ENCODE measurements around the gene LYSMD1.

LYSMD1 gene

GRCh38 chr1:151175041-151175741 is 9.5 kb upstream of the LYSMD1 start:
- FAIRE-seq, result no peak

- no peak for FAIRE-seq
Observed at GRCh38 chr1:151171190-151171589, 5.5 kb upstream of the LYSMD1 start.

- no peak for FAIRE-seq
Observed at GRCh38 chr1:151167116-151167515, 1.4 kb upstream of the LYSMD1 start.

- no peak for FAIRE-seq
Observed at GRCh38 chr1:151166505-151166956, 829 bp upstream of the LYSMD1 start.

- no peak for FAIRE-seq
Observed at GRCh38 chr1:151165281-151165737, 393 bp downstream of the LYSMD1 start.

- no peak for FAIRE-seq
Observed at GRCh38 chr1:151164732-151165280, 896 bp downstream of the LYSMD1 start.

GRCh38 chr1:151159373-151159772 is 6.3 kb downstream of the LYSMD1 start:
- FAIRE-seq, result no peak

- FAIRE-seq, result no peak
Observed at GRCh38 chr1:151158751-151159251, 6.9 kb downstream of the LYSMD1 start.

- no peak for FAIRE-seq
Observed at GRCh38 chr1:151158326-151158725, 7.4 kb downstream of the LYSMD1 start.

- no peak for FAIRE-seq
Observed at GRCh38 chr1:151157067-151157531, 8.6 kb downstream of the LYSMD1 start.

- FAIRE-seq, result no peak
Observed at GRCh38 chr1:151156515-151156819, 9.2 kb downstream of the LYSMD1 start, which contains the start of gene TNFAIP8L2. TNFAIP8L2 (plus strand) TSS chr1:151156649; CDS start chr1:151158698, 2,049 bp downstream.

GRCh38 chr1:151147665-151148064 is 18.0 kb downstream of the LYSMD1 start:
- FAIRE-seq, result no peak

GRCh38 chr1:151147132-151147503 is 18.6 kb downstream of the LYSMD1 start:
- no peak for FAIRE-seq

GRCh38 chr1:151146412-151147131 is 19.1 kb downstream of the LYSMD1 start, which contains the start of gene SEMA6C:
SEMA6C (minus strand) TSS chr1:151146631; CDS start chr1:151142621, 4,010 bp downstream.
- FAIRE-seq, result peak; percentile 94

GRCh38 chr1:151146072-151146411 is 19.7 kb downstream of the LYSMD1 start:
- no peak for FAIRE-seq

- no peak for FAIRE-seq
Observed at GRCh38 chr1:151145304-151146071, 20.2 kb downstream of the LYSMD1 start.

- FAIRE-seq, result no peak
Observed at GRCh38 chr1:151144474-151145303, 21.0 kb downstream of the LYSMD1 start.

- no peak for FAIRE-seq
Observed at GRCh38 chr1:151143986-151144385, 21.7 kb downstream of the LYSMD1 start.

GRCh38 chr1:151143057-151143435 is 22.7 kb downstream of the LYSMD1 start:
- FAIRE-seq, result no peak

- no peak for FAIRE-seq
Observed at GRCh38 chr1:151142411-151143056, 23.2 kb downstream of the LYSMD1 start.

GRCh38 chr1:151137789-151138188 is 27.9 kb downstream of the LYSMD1 start:
- no peak for FAIRE-seq

Measured in TTC549 (cell line).